ENCODE measurements around the gene PPP1R3G. TPM values are rescaled to one million over a fixed set of nuclear protein-coding genes. Genes with fewer than 3 reads are reported as not detected.

Gene PPP1R3G
- total and polyA plus RNA-seq, 2 of the 13 experiments (the other 11 are each of a cell fraction or from before 2014, with no cell fraction given): 1.2 to 1.3 TPM

- peak; percentile 78; the same call in 1 of the 2 replicates for TF ChIP-seq ZSCAN29 (CRISPR knock-in tag; conservative IDR thresholded peaks at IDR 0.05)
- peak; percentile 94 for TF ChIP-seq IKZF4 (CRISPR knock-in tag; IDR thresholded peaks at IDR 0.05; ENCODE audit: borderline replicate concordance, low read depth, not compliant biosample characterization)
- no peak for TF ChIP-seq HNRNPLL (IDR thresholded peaks at IDR 0.05; ENCODE audit: low read depth, low read length, poor library complexity, severe bottlenecking)
- no peak for TF ChIP-seq CEBPG (CRISPR knock-in tag; IDR thresholded peaks at IDR 0.05)
- TF ChIP-seq THAP8 (CRISPR knock-in tag; IDR thresholded peaks at IDR 0.05; ENCODE audit: borderline replicate concordance): no peak
- TF ChIP-seq, protein P1, sequence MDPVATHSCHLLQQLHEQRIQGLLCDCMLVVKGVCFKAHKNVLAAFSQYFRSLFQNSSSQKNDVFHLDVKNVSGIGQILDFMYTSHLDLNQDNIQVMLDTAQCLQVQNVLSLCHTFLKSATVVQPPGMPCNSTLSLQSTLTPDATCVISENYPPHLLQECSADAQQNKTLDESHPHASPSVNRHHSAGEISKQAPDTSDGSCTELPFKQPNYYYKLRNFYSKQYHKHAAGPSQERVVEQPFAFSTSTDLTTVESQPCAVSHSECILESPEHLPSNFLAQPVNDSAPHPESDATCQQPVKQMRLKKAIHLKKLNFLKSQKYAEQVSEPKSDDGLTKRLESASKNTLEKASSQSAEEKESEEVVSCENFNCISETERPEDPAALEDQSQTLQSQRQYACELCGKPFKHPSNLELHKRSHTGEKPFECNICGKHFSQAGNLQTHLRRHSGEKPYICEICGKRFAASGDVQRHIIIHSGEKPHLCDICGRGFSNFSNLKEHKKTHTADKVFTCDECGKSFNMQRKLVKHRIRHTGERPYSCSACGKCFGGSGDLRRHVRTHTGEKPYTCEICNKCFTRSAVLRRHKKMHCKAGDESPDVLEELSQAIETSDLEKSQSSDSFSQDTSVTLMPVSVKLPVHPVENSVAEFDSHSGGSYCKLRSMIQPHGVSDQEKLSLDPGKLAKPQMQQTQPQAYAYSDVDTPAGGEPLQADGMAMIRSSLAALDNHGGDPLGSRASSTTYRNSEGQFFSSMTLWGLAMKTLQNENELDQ (CRISPR knock-in tag; IDR thresholded peaks at IDR 0.05; ENCODE audit: borderline replicate concordance): peak; percentile 2; the same call in 1 of the 2 replicates
- TF ChIP-seq ZNF574 (CRISPR knock-in tag; IDR thresholded peaks at IDR 0.05): peak; percentile 66
- no peak for TF ChIP-seq MED13 (CRISPR knock-in tag; IDR thresholded peaks at IDR 0.05)
- TF ChIP-seq, protein P2, sequence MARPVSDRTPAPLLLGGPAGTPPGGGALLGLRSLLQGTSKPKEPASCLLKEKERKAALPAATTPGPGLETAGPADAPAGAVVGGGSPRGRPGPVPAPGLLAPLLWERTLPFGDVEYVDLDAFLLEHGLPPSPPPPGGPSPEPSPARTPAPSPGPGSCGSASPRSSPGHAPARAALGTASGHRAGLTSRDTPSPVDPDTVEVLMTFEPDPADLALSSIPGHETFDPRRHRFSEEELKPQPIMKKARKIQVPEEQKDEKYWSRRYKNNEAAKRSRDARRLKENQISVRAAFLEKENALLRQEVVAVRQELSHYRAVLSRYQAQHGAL (CRISPR knock-in tag; IDR thresholded peaks at IDR 0.05; ENCODE audit: not compliant biosample characterization): no peak
- no peak for TF ChIP-seq HNRNPK (IDR thresholded peaks at IDR 0.05; ENCODE audit: low read depth, low read length, poor library complexity, severe bottlenecking)
- TF ChIP-seq TFDP2 (CRISPR knock-in tag; IDR thresholded peaks at IDR 0.05): peak; percentile 76
- TF ChIP-seq ZNF33B (CRISPR knock-in tag; IDR thresholded peaks at IDR 0.05): 0 out of 2 replicates have a peak, but pooled peaks have one; percentile 77
- peak; percentile 15; the same call in 1 of the 2 replicates for TF ChIP-seq ZNF354B (CRISPR knock-in tag; IDR thresholded peaks at IDR 0.05)
- TF ChIP-seq ZNF839 (CRISPR knock-in tag; IDR thresholded peaks at IDR 0.05; ENCODE audit: borderline replicate concordance): no peak
- TF ChIP-seq MEIS1 (CRISPR knock-in tag; IDR thresholded peaks at IDR 0.05; ENCODE audit: borderline replicate concordance): peak; percentile 95; the same call in 1 of the 2 replicates
- no peak for TF ChIP-seq PAF1 (CRISPR knock-in tag; IDR thresholded peaks at IDR 0.05)
- TF ChIP-seq NBN (conservative IDR thresholded peaks at IDR 0.05): no peak
- TF ChIP-seq, protein P3, sequence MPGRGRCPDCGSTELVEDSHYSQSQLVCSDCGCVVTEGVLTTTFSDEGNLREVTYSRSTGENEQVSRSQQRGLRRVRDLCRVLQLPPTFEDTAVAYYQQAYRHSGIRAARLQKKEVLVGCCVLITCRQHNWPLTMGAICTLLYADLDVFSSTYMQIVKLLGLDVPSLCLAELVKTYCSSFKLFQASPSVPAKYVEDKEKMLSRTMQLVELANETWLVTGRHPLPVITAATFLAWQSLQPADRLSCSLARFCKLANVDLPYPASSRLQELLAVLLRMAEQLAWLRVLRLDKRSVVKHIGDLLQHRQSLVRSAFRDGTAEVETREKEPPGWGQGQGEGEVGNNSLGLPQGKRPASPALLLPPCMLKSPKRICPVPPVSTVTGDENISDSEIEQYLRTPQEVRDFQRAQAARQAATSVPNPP (CRISPR knock-in tag; IDR thresholded peaks at IDR 0.05): no peak
- TF ChIP-seq ZNF747 (CRISPR knock-in tag; IDR thresholded peaks at IDR 0.05; ENCODE audit: borderline replicate concordance): peak; percentile 89
These were observed 2.4 kb upstream of the PPP1R3G start (continued) for GRCh38 chr6:5082487-5083306.
